Measurements from ENCODE around the gene FCGBP. TPM values are rescaled to one million over a fixed set of nuclear protein-coding genes. Genes with fewer than 3 reads are reported as not detected.
"Not testable (repeated sequence)": the region's sequence is repeated elsewhere in the genome, so short reads cannot be mapped to it uniquely, and the experiment has no call there.

FCGBP gene
- total and polyA plus RNA-seq, 2 of the 4 experiments (the other 2 are of a cell fraction) = under 0.01 to 0.03 TPM

DNA sequence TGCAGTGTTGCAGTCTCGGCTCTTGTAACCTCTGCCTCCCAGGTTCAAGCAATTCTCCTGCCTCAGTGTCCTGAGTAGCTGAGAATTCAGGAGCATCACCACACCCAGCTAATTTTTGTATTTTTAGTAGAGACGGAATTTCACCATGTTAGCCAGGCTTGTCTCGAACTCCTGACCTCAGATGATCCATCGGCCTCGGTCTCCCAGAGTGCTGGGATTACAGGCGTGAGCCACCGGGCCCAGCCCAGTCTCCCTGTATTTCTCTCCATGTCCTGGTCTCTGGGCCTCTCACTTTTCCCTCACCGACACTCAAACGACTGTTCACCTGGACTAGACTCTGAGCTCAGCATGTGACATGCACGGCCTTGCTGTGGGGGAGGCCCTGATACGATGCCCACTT, 39.3 kb downstream of the FCGBP start:
- POLR2A ChIA-PET (ENCODE audit: unreplicated experiment); H3K4me1 ChIP-seq (ENCODE audit: control insufficient read depth, insufficient read depth, low read length); H3K9me1 ChIP-seq (ENCODE audit: insufficient read depth, low read length); H4K91ac ChIP-seq (ENCODE audit: insufficient read depth, low read depth, low read length); H3K18ac ChIP-seq (ENCODE audit: low read depth, low read length); H2BK20ac ChIP-seq (ENCODE audit: low read depth, low read length); H2BK5ac ChIP-seq (ENCODE audit: low read depth, low read length, poor library complexity, severe bottlenecking); BruUV-seq (replicated peaks); intact Hi-C loops (cut with micrococcal nuclease); H3K79me1 ChIP-seq (ENCODE audit: low read depth in 1 of 2, low read length in 2 of 2); H3K14ac ChIP-seq (replicated peaks; ENCODE audit: low read depth, low read length); H3K4me2 ChIP-seq (ENCODE audit: low read depth, low read length); H4K8ac ChIP-seq (ENCODE audit: low read depth in 2 of 2, low read length in 2 of 2); H3K9ac ChIP-seq (ENCODE audit: low read depth, low read length); H3K27me3 ChIP-seq (ENCODE audit: control insufficient read depth, insufficient read depth, low read length); dilution Hi-C loops (cut with HindIII; ENCODE audit: low sequenced_read_pairs, unreplicated experiment); H2AK9ac ChIP-seq (replicated peaks; ENCODE audit: low read depth, low read length, poor library complexity); H4K20me1 ChIP-seq (ENCODE audit: insufficient read depth, low read length); H3K23ac ChIP-seq (ENCODE audit: low read depth, low read length); ATAC-seq (ENCODE audit: low read depth); H2AFZ ChIP-seq (replicated peaks; ENCODE audit: low read length, poor library complexity); DNase-seq; H2BK120ac ChIP-seq (ENCODE audit: low read depth, low read length); H4K5ac ChIP-seq (ENCODE audit: low read depth, low read length); in situ Hi-C loops (cut with MboI; ENCODE audit: low sequenced_read_pairs); H3K27ac ChIP-seq (ENCODE audit: insufficient read depth, low read length); H3K4ac ChIP-seq (ENCODE audit: low read depth, low read length); H3K56ac ChIP-seq (ENCODE audit: extremely low read depth, insufficient read depth, low read length); H3K36me3 ChIP-seq (ENCODE audit: control insufficient read depth, insufficient read depth, low read length); H3K9me3 ChIP-seq (ENCODE audit: control insufficient read depth, insufficient read depth, low read length); CTCF ChIA-PET; H3K4me3 ChIP-seq (ENCODE audit: insufficient read depth, low read depth, low read length); H2AK5ac ChIP-seq (ENCODE audit: low read depth, low read length); H2BK15ac ChIP-seq (ENCODE audit: low read depth, low read length): not testable (repeated sequence)
- 100% methylated on average over 2 of the region's 11 CpGs; no CpG with 5 or more reads in 1 of the 2 experiments for WGBS, 2 experiments (ENCODE audit: extremely low coverage in 2 of 2, insufficient read length in 1 of 2)

DNA sequence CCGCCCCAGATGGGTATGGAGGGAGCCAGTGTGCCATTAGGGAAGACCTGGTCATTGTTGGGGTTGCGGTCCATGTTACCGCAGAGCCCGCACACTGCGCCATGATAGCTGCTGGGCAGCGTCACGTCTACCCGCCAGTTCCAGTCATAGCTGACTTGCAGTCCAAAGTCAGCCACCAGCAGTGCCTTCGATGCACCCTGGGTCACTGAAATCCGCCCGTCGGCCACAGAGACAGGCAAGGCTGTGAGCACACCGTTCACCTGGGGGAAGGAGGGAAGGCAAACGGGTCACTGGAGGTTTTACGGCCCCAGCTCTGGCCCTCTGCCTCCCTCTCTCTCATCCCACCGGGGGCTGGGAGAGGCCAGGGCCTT, 40.2 kb downstream of the FCGBP start:
- ATAC-seq (ENCODE audit: low read depth); DNase-seq; BruUV-seq (replicated peaks); H3K9me3 ChIP-seq (ENCODE audit: control insufficient read depth, insufficient read depth, low read length); H2BK15ac ChIP-seq (ENCODE audit: low read depth, low read length); H3K56ac ChIP-seq (ENCODE audit: extremely low read depth, insufficient read depth, low read length); intact Hi-C loops (cut with micrococcal nuclease); H3K36me3 ChIP-seq (ENCODE audit: control insufficient read depth, insufficient read depth, low read length); H3K4ac ChIP-seq (ENCODE audit: low read depth, low read length); POLR2A ChIA-PET (ENCODE audit: unreplicated experiment); H2AFZ ChIP-seq (replicated peaks; ENCODE audit: low read length, poor library complexity); H3K4me3 ChIP-seq (ENCODE audit: insufficient read depth, low read depth, low read length); H3K27me3 ChIP-seq (ENCODE audit: control insufficient read depth, insufficient read depth, low read length); CTCF ChIA-PET; H2BK5ac ChIP-seq (ENCODE audit: low read depth, low read length, poor library complexity, severe bottlenecking); H4K5ac ChIP-seq (ENCODE audit: low read depth, low read length); dilution Hi-C loops (cut with HindIII; ENCODE audit: low sequenced_read_pairs, unreplicated experiment); H2AK5ac ChIP-seq (ENCODE audit: low read depth, low read length); H3K23ac ChIP-seq (ENCODE audit: low read depth, low read length); H2AK9ac ChIP-seq (replicated peaks; ENCODE audit: low read depth, low read length, poor library complexity); H3K9me1 ChIP-seq (ENCODE audit: insufficient read depth, low read length); H3K14ac ChIP-seq (replicated peaks; ENCODE audit: low read depth, low read length); in situ Hi-C loops (cut with MboI; ENCODE audit: low sequenced_read_pairs); H3K27ac ChIP-seq (ENCODE audit: insufficient read depth, low read length); H3K18ac ChIP-seq (ENCODE audit: low read depth, low read length); H3K4me2 ChIP-seq (ENCODE audit: low read depth, low read length); H4K91ac ChIP-seq (ENCODE audit: insufficient read depth, low read depth, low read length); H3K79me1 ChIP-seq (ENCODE audit: low read depth in 1 of 2, low read length in 2 of 2); H2BK120ac ChIP-seq (ENCODE audit: low read depth, low read length); H3K4me1 ChIP-seq (ENCODE audit: control insufficient read depth, insufficient read depth, low read length); H2BK20ac ChIP-seq (ENCODE audit: low read depth, low read length); H4K8ac ChIP-seq (ENCODE audit: low read depth in 2 of 2, low read length in 2 of 2); H3K9ac ChIP-seq (ENCODE audit: low read depth, low read length); H4K20me1 ChIP-seq (ENCODE audit: insufficient read depth, low read length): not testable (repeated sequence)
- no CpG with 5 or more reads among the region's 16 CpGs for WGBS, 2 experiments (ENCODE audit: extremely low coverage in 2 of 2, insufficient read length in 1 of 2)

All from IMR-90 (cell line).